ENCODE results near the gene CAPN5. TPM values are rescaled to one million over a fixed set of nuclear protein-coding genes. Genes with fewer than 3 reads are reported as not detected.

Gene CAPN5
- total and polyA plus RNA-seq, 2 of the 8 experiments (the other 6 are each of a cell fraction or from before 2014, with no cell fraction given): 21.5 to 22.4 TPM

DNA sequence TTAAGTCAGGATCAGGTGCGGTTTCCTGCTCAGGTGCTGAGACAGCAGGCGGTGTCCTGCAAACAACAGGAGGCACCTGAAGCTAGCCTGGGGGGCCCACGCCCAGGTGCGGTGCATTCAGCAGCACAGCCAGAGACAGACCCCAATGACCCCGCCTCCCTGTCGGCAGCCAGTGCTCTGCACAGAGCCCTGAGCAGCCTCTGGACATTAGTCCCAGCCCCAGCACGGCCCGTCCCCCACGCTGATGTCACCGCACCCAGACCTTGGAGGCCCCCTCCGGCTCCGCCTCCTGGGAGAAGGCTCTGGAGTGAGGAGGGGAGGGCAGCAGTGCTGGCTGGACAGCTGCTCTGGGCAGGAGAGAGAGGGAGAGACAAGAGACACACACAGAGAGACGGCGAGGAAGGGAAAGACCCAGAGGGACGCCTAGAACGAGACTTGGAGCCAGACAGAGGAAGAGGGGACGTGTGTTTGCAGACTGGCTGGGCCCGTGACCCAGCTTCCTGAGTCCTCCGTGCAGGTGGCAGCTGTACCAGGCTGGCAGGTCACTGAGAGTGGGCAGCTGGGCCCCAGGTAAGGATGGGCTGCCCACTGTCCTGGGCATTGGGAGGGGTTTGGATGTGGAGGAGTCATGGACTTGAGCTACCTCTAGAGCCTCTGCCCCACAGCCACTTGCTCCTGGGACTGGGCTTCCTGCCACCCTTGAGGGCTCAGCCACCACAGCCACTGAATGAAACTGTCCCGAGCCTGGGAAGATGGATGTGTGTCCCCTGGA, 61.3 kb downstream of the CAPN5 start, which contains the start of gene MYO7A:
TSS of gene MYO7A (plus strand) at position 327 of the 772 bp plus-strand sequence. CDS start 2,389 bp downstream, outside the sequence.
- Histone ChIP-seq H2BK5ac (ENCODE audit: low read depth, low read length) (peak within 1 kb of the TSS; percentile 1; the same call in 1 of the 2 replicates), H3K36me3 (ENCODE audit: control insufficient read depth in 2 of 4, insufficient read depth in 4 of 4, low read length in 3 of 4) (no peaks in the 10 kb centered on the region), H3K23me2 (ENCODE audit: low read depth, low read length) (0 out of 2 replicates have a peak, but pooled peaks cover 6% of the 10 kb centered on the region), H2BK20ac (ENCODE audit: low read length) (no peak within 1 kb of the TSS; the same call in 1 of the 2 replicates), H3K9me3 (ENCODE audit: insufficient read depth in 2 of 2, low read depth in 1 of 2, low read length in 1 of 2) (no peaks in the 10 kb centered on the region), H3K79me2 (ENCODE audit: control insufficient read depth in 1 of 2, insufficient read depth in 2 of 2, low read length in 2 of 2) (no peaks in the 10 kb centered on the region), H3K79me1 (ENCODE audit: low read depth, low read length) (no peaks in the 10 kb centered on the region), H3K4me3 (ENCODE audit: extremely low read depth in 1 of 4, insufficient read depth in 2 of 4, low read depth in 3 of 4, low read length in 4 of 4) (peak within 1 kb of the TSS; percentile 5 to 59 (median 36); a peak in 7 of 8 replicates), H3K4me1 (replicated peaks in 1 of 4; ENCODE audit: control insufficient read depth in 3 of 4, insufficient read depth in 4 of 4, low read length in 3 of 4) (peaks cover 4 to 15% (median 9%) of the 10 kb centered on the region in 4 experiments), H3K4me2 (ENCODE audit: insufficient read depth in 1 of 2, low read depth in 2 of 2, low read length in 2 of 2) (peak within 1 kb of the TSS; percentile 32 to 82), H3K4ac (replicated peaks; ENCODE audit: insufficient read length, low read depth, low read length) (peak within 1 kb of the TSS; percentile 44), H3K14ac (ENCODE audit: insufficient read length) (no peak within 1 kb of the TSS), H4K20me1 (replicated peaks in 1 of 2; ENCODE audit: control insufficient read depth in 1 of 2, insufficient read depth in 2 of 2, low read length in 2 of 2) (no peaks in the 10 kb centered on the region), H2BK12ac (ENCODE audit: low read depth, low read length) (peak within 1 kb of the TSS; percentile 1; the same call in 1 of the 2 replicates), H3K23ac (ENCODE audit: insufficient read length) (no peak within 1 kb of the TSS), H3K27ac (ENCODE audit: low read depth, low read length) (no peak within 1 kb of the TSS), H3K9ac (replicated peaks in 1 of 4; ENCODE audit: extremely low read depth in 1 of 4, low read depth in 3 of 4, low read length in 3 of 4) (no peak within 1 kb of the TSS), H4K8ac (ENCODE audit: extremely low read depth, insufficient read depth, low read length) (peak within 1 kb of the TSS; percentile 63; the same call in 1 of the 2 replicates), H4K5ac (ENCODE audit: insufficient read length, low read depth, low read length) (peak within 1 kb of the TSS; percentile 35), H3K18ac (ENCODE audit: extremely low read depth, low read length) (peak within 1 kb of the TSS; percentile 42), H4K91ac (replicated peaks; ENCODE audit: insufficient read length, low read length) (peak within 1 kb of the TSS; percentile 45), H3K56ac (replicated peaks; ENCODE audit: insufficient read length, low read depth, low read length) (peak within 1 kb of the TSS; percentile 33), H2BK120ac (replicated peaks; ENCODE audit: low read depth, low read length) (peak within 1 kb of the TSS; percentile 19), H2AFZ (ENCODE audit: low read length) (peak within 1 kb of the TSS; percentile 93), H3K27me3 (replicated peaks in 1 of 4; ENCODE audit: control insufficient read depth in 3 of 4, extremely low read depth in 1 of 4, insufficient read depth in 3 of 4, low read length in 3 of 4) (peaks cover 0 to 2% (median 0%) of the 10 kb centered on the region in 4 experiments; a peak in 2 of 7 replicates), H2AK5ac (ENCODE audit: low read depth, low read length) (no peak within 1 kb of the TSS), H2BK15ac (ENCODE audit: low read length) (peak within 1 kb of the TSS; percentile 18; the same call in 1 of the 2 replicates)
- DNase-seq (ENCODE audit: low read depth in 1 of 2, low spot score in 2 of 2) (peak in 1 of 2 experiments; percentile 70), FAIRE-seq (no peak)
- POLR2A ChIA-PET (ENCODE audit: partially characterized antibody): interaction anchor here (1.5 to 2.7 kb wide), 4 partner anchors 16 to 61 kb away, joined by 3 to 8 read pairs (median 5); no protein-coding TSS in a partner anchor
- CTCF ChIA-PET (ENCODE audit: partially characterized antibody): interaction anchor here (0.6 to 13.9 kb wide), 43 partner anchors 12 to 491 kb away, joined by 3 to 248 read pairs (median 5); no protein-coding TSS in a partner anchor
- WGBS, 2 experiments (ENCODE audit: extremely low coverage in 1 of 2, insufficient coverage in 1 of 2, insufficient read length in 1 of 2, insufficient replicate concordance in 2 of 2, low coverage in 1 of 2, low lambda C conversion rate in 2 of 2, missing lambda C conversion rate in 1 of 2): 67% methylated on average over 18 of the region's 20 CpGs; no CpG with 5 or more reads in 1 of the 2 experiments
- TF ChIP-seq HDAC2 (IDR thresholded peaks at IDR 0.05; ENCODE audit: borderline replicate concordance in 1 of 2, low read depth in 2 of 2, low read length in 2 of 2) (no peak), NANOG (IDR thresholded peaks at IDR 0.05; ENCODE audit: insufficient read depth, low read depth, low read length, poor library complexity, severe bottlenecking) (no peak), GTF2F1 (IDR thresholded peaks at IDR 0.05; ENCODE audit: borderline replicate concordance, low read depth, low read length) (no peak), HDAC6 (IDR thresholded peaks at IDR 0.05; ENCODE audit: low read depth, low read length) (no peak), MAFK (IDR thresholded peaks at IDR 0.05; ENCODE audit: low read depth, low read length) (no peak), CHD1 (IDR thresholded peaks at IDR 0.05; ENCODE audit: low read depth, low read length) (no peak)
- TF ChIP-seq, protein P1, sequence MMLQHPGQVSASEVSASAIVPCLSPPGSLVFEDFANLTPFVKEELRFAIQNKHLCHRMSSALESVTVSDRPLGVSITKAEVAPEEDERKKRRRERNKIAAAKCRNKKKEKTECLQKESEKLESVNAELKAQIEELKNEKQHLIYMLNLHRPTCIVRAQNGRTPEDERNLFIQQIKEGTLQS (IDR thresholded peaks at IDR 0.05; ENCODE audit: insufficient read depth, low read depth, low read length): no peak
- TF ChIP-seq, protein P2, sequence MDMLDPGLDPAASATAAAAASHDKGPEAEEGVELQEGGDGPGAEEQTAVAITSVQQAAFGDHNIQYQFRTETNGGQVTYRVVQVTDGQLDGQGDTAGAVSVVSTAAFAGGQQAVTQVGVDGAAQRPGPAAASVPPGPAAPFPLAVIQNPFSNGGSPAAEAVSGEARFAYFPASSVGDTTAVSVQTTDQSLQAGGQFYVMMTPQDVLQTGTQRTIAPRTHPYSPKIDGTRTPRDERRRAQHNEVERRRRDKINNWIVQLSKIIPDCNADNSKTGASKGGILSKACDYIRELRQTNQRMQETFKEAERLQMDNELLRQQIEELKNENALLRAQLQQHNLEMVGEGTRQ (IDR thresholded peaks at IDR 0.05; ENCODE audit: low read length): no peak
